K562 (cell line): ENCODE measurements around the gene SH3PXD2B. TPM values are rescaled to one million over a fixed set of nuclear protein-coding genes. Genes with fewer than 3 reads are reported as not detected.

Source experiments
- ESRRB ChIP-seq: fragments of 250-450 bp; sonication (Bioruptor Pico); IDR thresholded peaks from 2 replicates; pipeline ENCODE4 v1.5.0; 2020; ENCODE audit warnings: mild to moderate bottlenecking, moderate library complexity, borderline replicate concordance
- HDAC3 ChIP-seq: fragments of 450-650 bp; IDR thresholded peaks from 2 replicates; pipeline ENCODE4 v1.6.1; 2018; ENCODE audit warnings: borderline replicate concordance, mild to moderate bottlenecking, moderate library complexity; ENCODE audit not compliant: partially characterized antibody
- NRF1 ChIP-seq, 2 experiments: fragments of 450-650 bp; IDR thresholded peaks in 1 of 2; conservative IDR thresholded peaks in 1 of 2; 2 replicates each; pipeline ENCODE4 v1.6.1; 2014; ENCODE audit warnings: mild to moderate bottlenecking in 2 of 2
- ZBTB40 ChIP-seq, 2 experiments: fragments of 450-650 bp in 1 of 2; sonication (generic) in 1 of 2; formaldehyde crosslinking in 1 of 2; IDR thresholded peaks; 2 replicates each; pipeline versions ENCODE4 v1.7.1 to v1.9.0; 2016 to 2022; ENCODE audit warnings: inconsistent platforms in 1 of 2, mild to moderate bottlenecking in 1 of 2, missing genetic modification reagents in 1 of 2
- polyA plus RNA-seq, 8 experiments: library from polyadenylated mRNA; depleted of rRNA in 4 of 8; stranded (reverse) in 5 of 8; unstranded in 3 of 8; fragments of >200 nt; fragmentation: Nextera tagmentation in 2 of 8; fragmentation: Illumina TruSeq in 1 of 8; extraction: Ambion mirVana in 2 of 8; extraction: Trizol in 1 of 8; gene quantifications; 2 replicates each; pipeline versions ENCODE4 v1.2.1 to v1.2.3, GENCODE V29; 2011 to 2014; ENCODE audit warnings: inconsistent platforms in 1 of 8, missing spikeins in 1 of 8
- total RNA-seq, 7 experiments: library from RNA; depleted of rRNA in 6 of 7; stranded (reverse); fragments of >200 nt in 6 of 7; fragmentation: Illumina TruSeq in 2 of 7; extraction: Trizol in 2 of 7; gene quantifications; 2 replicates each; pipeline versions ENCODE4 v1.2.1 to v1.2.3, GENCODE V29; 2011 to 2021; ENCODE audit warnings: low replicate concordance in 1 of 7

SH3PXD2B gene
- total and polyA plus RNA-seq, 9 of the 15 experiments (the other 6 are each of a cell fraction or from before 2014, with no cell fraction given), result 0.04 to 0.66 (median 0.19) TPM

GRCh38 chr5:172458976-172459782 is 4.9 kb upstream of the SH3PXD2B start (continued):
- TF ChIP-seq ZBTB40 (IDR thresholded peaks at IDR 0.05), result no peak
- no peak for TF ChIP-seq ZBTB40 (CRISPR knock-in tag; IDR thresholded peaks at IDR 0.05)
- TF ChIP-seq NRF1 (conservative IDR thresholded peaks at IDR 0.05 in 1 of 2, IDR thresholded peaks at IDR 0.05 in 1 of 2), result no peak
- no peak for TF ChIP-seq HDAC3
- no peak for TF ChIP-seq ESRRB (CRISPR knock-in tag)
